ENCODE data around the gene MAGEA8.
A peak's percentile ranks its signal among the peaks of the same experiment; 100 is the strongest.
"Not testable (repeated sequence)": the region's sequence is repeated elsewhere in the genome, so short reads cannot be mapped to it uniquely, and the experiment has no call there.

Gene MAGEA8, protein sequence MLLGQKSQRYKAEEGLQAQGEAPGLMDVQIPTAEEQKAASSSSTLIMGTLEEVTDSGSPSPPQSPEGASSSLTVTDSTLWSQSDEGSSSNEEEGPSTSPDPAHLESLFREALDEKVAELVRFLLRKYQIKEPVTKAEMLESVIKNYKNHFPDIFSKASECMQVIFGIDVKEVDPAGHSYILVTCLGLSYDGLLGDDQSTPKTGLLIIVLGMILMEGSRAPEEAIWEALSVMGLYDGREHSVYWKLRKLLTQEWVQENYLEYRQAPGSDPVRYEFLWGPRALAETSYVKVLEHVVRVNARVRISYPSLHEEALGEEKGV

GRCh38 chrX:149881081-149881711 is at the start of gene MAGEA8:
MAGEA8 (plus strand) TSS chrX:149881183; CDS start chrX:149884273, 3,090 bp downstream.
- TF ChIP-seq CTCF (IDR thresholded peaks at IDR 0.05; ENCODE audit: borderline replicate concordance, control extremely low read depth, extremely low read depth, insufficient read depth, missing control alignments) = no peak

DNA sequence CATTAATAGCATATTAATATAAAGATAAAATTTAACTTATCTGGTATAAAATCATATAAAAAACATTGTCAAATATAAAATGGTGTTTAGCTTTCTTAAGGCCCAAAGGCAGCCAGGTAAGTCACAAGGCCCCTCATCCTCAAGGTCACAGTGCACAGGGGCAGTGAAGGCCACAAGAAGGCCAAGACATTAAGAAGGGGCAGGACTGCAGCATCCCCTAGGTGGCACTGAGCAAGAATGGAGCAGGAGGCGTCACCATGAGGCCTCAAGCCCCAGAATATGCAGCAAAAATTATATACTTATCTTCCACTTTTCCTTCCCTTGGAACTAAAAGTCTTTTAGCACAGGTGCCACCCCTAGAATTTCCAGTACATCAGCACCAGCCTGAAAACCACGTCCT is 49.5 kb upstream of the MAGEA8 start:
- no peak for TF ChIP-seq CTCF (IDR thresholded peaks at IDR 0.05; ENCODE audit: borderline replicate concordance, control extremely low read depth, extremely low read depth, insufficient read depth, missing control alignments)
- no peak for DNase-seq (ENCODE audit: low spot score)
- in situ Hi-C loops (cut with MboI; ENCODE audit: low sequenced_read_pairs, unreplicated experiment) = no loop called here

More at GRCh38 chrX:149881081-149881711, at the start of gene MAGEA8:
- DNase-seq (ENCODE audit: low spot score) = peak; percentile 36
- in situ Hi-C loops (cut with MboI; ENCODE audit: low sequenced_read_pairs, unreplicated experiment) = no loop called here

GRCh38 chrX:149836728-149837127 is 44.3 kb upstream of the MAGEA8 start:
- DNase-seq (ENCODE audit: low spot score); in situ Hi-C loops (cut with MboI; ENCODE audit: low sequenced_read_pairs, unreplicated experiment): not testable (repeated sequence)

GRCh38 chrX:149837167-149837566 is 43.8 kb upstream of the MAGEA8 start:
- TF ChIP-seq CTCF (IDR thresholded peaks at IDR 0.05; ENCODE audit: borderline replicate concordance, control extremely low read depth, extremely low read depth, insufficient read depth, missing control alignments) = no peak
- no peak for DNase-seq (ENCODE audit: low spot score)
- in situ Hi-C loops (cut with MboI; ENCODE audit: low sequenced_read_pairs, unreplicated experiment) = no loop called here

DNA sequence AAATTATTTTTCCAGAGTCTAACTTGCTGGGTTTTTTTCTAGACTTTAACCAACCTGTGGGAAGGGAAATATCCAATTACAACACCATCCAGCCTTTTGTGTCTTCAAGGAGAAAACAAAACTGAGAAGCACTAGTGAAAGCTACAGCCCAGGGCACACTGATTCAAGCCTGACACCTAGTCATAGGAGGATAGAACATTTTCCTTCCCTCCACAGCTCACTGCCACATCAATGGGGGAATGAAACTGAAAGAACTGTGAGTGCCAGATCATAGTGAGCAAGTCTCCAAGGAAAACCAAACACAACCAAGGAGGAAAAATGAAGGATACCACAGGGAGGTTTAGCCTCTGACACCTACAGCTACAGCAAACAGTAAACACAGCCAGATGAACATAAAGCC is 43.3 kb upstream of the MAGEA8 start:
- no peak for TF ChIP-seq CTCF (IDR thresholded peaks at IDR 0.05; ENCODE audit: borderline replicate concordance, control extremely low read depth, extremely low read depth, insufficient read depth, missing control alignments)
- in situ Hi-C loops (cut with MboI; ENCODE audit: low sequenced_read_pairs, unreplicated experiment) = no loop called here
- DNase-seq (ENCODE audit: low spot score) = no peak

- no peak for TF ChIP-seq CTCF (IDR thresholded peaks at IDR 0.05; ENCODE audit: borderline replicate concordance, control extremely low read depth, extremely low read depth, insufficient read depth, missing control alignments)
- in situ Hi-C loops (cut with MboI; ENCODE audit: low sequenced_read_pairs, unreplicated experiment) = no loop called here
- no peak for DNase-seq (ENCODE audit: low spot score)
Observed at GRCh38 chrX:149841929-149842328, 39.1 kb upstream of the MAGEA8 start.

DNA sequence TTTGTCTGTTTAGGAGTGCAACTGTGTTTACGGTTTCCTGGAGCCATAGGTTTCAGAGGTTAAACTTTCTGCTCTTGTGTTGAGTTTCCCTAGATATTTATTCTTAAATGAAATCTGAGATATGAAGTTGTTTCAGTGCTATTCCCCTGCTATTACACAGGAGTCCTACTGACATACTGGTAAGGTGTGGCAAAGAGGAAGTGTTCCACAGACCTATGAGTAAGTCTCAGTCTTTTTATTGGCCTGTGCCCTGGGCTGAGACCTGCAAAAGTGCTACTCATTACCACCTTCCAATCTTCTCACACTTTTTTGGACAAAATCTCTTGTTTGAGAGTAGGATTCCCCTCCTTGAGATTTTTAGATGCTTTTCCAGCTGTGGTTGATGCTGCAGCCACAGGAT is 35.6 kb upstream of the MAGEA8 start:
- in situ Hi-C loops (cut with MboI; ENCODE audit: low sequenced_read_pairs, unreplicated experiment) = no loop called here
- no peak for DNase-seq (ENCODE audit: low spot score)
- no peak for TF ChIP-seq CTCF (IDR thresholded peaks at IDR 0.05; ENCODE audit: borderline replicate concordance, control extremely low read depth, extremely low read depth, insufficient read depth, missing control alignments)

All from GM13976 (cell line).